HG03045 (cell line): ENCODE results near the gene WDR59.
"Not testable (repeated sequence)": the region's sequence is repeated elsewhere in the genome, so short reads cannot be mapped to it uniquely, and the experiment has no call there.

ENCODE experiments used
- ATAC-seq: cut with Tn5 transposase; IDR thresholded peaks from one replicate; pipeline ENCODE4 v1.9.1; 2021; ENCODE audit warnings: mild to moderate bottlenecking, moderate library complexity; ENCODE audit not compliant: unreplicated experiment

WDR59 gene

DNA sequence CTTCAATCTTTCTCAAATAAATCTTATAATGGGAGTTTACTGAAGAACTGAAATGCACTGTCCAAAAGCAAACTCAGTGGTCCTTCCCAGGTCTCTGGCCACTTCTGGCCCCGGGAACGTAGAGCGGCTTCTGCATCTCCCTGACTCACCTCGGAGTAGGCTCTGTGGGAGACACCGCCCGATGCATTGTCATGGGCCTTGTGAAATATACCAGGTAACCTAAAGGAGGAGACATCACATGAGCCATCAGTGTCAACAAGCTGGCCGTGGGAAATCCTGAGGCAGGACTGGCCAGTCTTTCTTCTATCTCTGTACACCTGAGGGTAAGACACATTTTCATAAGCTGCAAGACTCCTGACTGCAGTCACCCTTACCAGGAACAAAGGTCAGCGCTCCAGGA, 76.2 kb downstream of the WDR59 start:
- ATAC-seq = not testable (repeated sequence)

DNA sequence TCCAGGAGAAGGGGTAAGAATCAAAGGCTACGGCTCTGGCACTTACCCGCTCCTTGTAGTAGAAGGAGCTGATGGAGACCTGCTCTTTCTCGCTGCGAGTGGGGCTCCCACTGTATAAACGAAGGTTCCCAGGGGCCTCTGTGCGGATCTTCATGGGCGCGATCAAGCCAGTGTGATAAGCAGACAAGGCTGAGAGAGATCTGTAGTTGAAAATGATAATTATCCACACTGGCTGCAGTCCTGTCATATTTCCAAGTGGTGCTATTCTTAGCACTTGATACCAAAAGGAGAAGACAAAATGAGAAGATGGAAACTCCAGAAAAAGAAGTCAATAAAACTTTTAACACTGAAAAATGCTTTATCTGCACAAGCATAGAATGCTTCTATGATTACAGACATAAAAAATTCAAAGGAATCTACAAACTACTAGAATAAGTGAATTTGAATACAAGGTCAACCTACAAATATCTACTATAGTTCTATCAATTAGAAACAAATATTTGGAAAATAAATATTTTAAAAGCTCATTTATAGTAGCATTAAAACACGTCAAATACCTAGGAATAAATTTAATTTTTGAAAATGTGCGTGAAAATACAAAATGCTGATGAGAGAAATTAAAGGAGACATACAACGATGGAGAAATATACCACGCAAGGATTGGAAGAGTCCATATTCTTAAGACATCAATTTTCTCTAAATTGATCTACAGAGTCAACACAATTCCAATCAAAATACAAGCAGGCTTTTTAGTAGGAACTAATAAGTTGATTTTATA, 80.8 kb downstream of the WDR59 start:
- ATAC-seq = no peak

DNA sequence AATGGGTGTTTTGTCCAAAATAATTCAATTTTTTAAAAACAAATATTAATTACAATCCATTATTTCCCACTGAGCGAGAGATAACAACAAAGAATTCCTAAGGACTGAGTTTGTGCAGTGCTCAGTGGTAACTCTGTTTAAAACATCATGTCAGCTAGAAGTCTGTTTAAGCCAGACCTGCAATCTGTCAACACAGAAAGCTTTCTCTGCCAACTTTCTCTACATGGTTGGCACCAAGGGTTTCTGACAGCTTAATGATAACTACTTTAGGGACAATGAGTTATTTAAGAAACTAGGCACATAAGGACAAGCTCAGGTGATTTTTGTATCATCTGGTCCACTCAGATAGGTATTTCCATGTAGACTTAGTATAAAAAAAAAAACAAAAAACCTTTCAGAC, 81.8 kb downstream of the WDR59 start:
- ATAC-seq = no peak

DNA sequence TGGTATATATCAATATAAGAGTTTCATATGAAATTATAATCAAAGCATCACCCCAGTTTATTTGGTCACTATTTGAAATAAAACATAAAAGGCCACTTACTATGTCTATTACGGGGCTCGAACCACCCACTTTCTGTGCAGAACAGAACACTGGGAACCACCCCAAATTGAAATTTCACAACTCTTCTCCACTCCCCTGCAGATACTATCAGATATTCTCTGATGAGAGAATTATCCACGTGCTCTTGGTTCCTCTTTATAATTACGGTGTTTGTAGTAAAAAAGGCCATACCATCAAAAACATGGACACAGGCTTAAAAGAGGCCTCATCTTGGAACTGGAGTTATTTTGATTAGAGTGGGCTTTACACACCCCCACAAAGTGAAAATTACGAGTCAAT, 82.8 kb downstream of the WDR59 start:
- no peak for ATAC-seq

DNA sequence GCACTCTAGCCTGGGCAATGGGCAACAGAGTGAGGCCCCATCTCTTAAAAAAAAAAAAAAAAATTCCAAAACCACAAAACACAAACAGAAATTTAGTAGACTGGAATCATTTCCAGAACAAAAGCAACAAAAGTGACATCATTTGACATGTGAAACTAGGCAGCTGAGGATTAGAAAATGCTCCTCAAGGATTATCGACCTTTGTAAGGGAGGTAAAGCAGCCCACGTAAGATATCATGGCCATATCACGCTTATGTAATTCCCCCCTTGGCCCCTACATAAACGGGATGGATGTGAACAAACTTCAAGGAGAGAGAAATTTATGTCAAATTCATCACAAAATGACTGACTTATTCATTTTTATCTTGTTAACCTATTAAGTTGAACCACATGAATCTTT, 83.3 kb downstream of the WDR59 start:
- no peak for ATAC-seq

DNA sequence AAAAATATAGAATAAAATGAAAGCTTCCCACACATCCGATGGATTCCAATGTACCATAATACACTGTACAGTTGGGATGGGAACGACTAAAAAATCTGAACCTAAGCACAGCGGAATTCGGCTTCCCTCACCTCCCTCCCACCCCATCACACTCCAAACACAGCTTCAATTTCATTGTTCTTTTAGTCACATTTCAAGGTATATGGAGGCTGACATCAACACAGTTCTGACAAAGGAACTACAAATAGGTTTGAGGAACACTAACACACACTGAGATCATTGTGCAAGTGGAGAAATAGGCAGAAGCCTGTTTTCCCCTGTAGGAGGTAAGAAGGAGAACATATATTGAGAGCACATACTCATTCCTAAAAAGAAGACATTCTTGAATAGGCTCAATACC, 85.1 kb downstream of the WDR59 start:
- no peak for ATAC-seq

DNA sequence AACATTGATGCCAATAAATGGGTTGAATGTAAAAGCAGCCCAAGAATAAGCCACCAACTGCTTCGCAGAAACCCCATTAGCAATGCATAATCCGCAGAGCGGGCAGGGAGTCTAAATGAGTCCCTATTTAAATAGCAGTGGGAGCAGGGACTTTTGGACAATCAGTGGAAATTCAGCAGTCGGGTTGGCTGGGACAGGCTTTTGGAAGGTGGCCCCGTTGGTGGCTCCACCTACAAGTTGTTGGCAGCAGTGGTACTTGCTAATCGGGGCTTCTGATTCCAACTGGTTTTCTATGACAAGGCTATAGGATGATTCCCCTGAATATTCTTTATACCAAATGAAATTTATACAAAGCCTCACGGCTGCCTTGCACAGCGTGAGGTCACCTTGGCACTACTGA, 86.3 kb downstream of the WDR59 start:
- no peak for ATAC-seq

DNA sequence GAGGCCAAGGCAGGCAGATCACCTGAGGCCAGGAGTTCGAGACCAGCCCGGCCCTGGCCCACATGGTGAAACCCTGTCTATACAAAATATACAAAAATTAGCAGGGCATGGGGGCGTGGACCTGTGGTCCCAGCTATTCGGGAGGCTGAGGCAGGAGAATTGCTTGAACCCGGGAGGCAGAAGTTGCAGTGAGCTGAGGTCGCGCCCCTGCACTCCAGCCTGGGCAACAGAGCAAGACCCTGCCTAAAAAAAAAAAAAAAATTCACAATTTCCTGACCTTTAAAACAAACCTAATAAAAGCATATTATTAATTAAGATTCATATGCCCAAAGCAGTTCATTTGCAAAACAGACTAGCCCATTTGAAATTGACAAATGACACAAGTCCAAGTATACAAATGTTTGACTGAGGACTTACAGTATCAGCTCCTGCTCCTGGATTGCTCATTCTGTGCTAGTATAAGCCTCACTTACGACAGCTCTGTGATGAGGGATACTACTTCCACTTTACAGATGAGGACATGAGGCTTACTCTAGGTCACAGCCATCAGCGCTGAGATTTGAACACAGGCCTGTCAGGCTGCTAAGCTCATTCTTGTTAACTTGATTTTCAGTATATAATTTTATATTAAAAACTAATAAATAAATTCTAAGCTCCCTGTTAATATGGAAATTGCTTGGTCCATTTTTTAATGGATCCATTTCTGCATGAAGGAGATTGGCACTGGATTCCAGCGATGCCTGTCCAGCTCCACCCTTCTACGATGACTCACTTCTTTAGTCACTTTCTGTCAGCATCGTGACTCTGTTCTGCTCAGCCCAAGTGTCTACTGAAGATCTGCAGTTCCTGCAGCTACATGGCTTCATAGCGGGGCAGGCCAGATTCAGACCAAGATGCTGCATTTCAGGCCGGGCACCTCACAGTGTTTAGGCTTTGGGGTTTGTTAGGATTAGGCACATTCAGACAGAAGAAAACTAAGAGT, 88.2 kb downstream of the WDR59 start:
- ATAC-seq = no peak

DNA sequence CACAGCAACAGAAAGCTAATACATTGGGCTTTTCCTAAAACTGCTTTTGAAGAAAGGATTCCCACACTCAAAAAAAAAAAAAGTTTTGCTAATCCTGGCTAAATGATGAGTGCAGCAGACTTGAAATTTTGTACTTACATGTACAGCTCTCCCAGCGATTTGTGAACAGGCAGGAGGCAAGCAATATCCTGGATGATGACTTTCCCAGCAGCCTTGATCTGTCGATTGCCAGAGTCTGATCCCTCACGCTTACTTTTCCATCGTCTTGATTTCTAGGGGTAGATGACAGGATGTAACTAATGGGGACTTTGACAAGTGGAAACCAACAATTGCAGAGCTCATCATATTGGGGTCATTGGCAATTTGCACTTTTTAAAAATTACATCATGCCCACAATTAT, 91.4 kb downstream of the WDR59 start:
- no peak for ATAC-seq

DNA sequence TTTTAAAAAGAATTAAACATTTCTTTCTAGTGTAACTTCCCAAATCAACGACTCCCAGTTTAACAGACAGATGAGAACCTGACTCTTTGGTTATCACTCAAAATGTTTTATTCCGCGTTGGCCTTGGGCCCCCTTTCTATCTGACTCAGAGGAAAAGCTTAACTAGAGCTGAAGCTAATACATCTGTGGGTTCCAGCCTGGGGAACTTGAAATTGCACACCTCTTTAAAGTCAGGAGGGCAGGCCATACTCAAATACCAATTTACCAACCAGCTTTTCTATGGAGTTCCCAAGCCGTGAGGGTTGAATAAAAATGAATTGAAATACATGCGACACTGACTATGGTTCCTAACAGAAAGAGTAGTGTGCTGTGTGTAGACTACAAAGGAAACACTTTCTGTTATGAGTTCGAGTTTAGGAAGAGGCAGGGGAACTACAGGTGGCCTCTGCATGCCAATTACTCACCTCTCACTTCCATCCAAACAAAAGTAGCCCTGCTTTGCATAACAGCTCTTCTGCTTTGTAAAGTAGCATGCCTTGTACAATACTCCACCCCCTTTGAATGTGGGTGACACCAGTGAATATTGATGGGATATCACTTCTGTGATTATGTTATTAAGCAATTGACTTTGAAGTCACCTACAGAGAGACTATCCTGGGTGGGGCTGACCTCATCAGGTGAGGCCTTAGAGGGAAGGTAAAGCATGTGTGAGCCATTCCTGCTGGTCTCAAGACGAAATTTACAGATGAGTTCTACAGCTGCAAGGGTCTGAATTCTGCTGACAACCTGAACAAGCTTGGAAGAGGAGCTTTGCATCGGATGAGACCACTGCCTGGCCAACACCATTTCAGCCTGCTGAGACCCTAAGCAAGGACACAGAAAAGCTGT, 92.1 kb downstream of the WDR59 start:
- peak; percentile 90 for ATAC-seq

DNA sequence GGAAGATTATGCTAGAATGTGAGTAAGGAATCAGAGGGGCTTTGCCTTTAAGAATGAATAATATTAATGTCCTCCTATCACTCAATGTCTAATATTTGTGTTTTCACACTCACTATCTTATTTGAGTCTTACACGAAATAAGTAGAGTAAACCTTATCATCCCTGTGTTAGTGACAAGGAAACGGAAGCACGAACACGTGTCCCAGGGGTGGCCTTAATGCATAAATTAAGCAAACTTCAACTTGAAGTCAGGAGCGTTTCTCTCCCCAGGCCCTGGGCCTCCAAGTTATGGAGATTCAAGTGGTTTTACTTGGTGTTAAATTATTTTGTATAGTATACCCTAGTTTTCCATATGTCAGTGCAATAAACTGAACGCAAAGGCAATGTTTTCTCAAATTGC, 96.0 kb downstream of the WDR59 start:
- ATAC-seq = no peak

DNA sequence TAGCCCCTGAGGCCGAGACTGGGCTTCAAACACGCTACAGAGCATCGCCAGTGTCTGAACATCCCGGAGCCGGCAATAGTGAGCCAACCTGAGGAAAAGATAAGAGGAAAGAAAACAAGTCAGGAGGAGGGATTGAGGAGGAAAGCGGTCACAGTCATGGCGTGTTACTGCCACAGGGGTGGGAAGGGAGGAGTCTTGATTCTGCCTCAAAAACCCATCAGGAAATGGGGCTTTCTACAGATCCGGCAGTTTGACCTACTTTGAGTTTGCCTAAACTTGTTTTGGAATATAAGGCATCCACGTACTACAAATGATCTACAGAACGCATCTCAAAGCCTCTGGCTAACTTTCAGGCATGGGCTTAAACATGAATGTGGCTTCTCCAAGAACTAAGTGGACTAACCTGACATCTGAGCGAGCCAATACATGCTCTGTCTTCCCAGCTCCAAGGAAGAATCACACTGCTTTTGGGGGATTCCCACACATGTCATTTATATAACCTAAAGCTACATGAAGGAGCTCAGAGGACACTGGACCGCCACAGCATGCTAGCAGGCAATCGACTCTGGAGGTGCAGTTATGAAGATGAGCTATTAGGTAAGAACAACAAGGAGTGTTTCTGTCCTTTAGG, 96.6 kb downstream of the WDR59 start:
- no peak for ATAC-seq

DNA sequence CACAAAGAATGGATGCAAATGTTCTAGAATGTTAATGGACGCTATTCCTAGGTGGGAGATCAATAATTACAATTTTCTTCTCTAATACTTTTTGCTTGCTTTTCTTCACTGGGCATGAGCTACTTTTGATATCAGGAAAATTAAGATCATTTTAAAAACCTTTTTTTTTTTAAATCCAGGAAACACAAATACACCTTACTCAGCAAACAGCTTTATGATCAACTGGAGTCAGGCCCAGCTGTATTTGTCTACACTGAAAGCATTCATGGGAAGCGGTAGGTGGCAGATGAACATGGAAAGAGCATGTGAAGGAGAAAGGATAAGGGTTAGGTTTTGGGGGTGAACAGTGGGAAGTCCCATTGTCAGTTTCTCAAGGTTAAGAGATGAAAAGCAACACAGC, 97.8 kb downstream of the WDR59 start:
- ATAC-seq = no peak

DNA sequence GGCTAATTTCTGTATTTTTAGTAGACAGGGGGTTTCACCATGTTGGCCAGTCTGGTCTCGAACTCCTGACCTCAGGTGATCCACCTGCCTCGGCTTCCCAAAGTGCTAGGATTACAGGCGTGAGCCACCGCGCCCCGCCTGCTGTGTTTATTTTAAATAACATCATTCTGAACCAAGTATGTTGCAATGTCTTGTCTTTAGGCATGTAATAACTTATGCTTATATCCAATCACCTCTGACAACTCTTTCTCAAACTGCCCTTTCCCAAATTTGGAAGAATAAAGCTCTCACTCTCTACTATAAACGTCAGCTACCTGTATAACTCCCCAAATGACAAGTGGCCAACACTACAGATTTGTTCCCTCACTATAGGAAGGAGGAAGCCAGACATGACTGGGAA, 107.2 kb downstream of the WDR59 start:
- no peak for ATAC-seq

DNA sequence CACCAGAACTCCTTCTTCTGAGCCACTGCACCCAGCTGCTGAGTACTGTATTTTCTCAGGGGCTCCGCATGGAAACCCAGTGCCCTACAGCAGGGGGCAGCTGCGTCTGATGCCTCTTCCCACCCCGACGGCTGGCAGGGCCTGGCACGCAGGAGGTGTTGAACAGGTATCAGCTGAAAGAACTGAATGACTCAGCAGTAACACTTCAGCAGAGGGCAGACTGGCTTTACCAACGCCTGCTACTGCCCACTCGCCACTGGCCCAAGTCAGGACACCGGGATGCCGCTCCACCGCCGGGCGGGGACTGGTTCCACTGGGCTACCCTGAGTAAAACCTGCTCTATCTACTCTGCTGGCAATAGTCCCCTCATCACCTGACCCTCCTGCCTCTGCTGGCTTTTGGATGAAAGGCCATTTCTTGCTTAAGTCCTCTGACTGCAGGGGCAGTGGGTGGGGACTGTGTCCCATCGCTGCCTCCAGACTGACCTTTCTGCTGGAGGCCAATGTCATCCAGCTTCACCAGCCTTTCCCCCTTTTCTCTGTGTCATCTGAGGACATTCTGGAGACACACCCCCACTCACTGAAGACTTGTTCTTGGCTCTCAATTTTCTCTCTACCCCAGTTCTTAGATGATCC, 109.9 kb downstream of the WDR59 start:
- ATAC-seq = no peak

DNA sequence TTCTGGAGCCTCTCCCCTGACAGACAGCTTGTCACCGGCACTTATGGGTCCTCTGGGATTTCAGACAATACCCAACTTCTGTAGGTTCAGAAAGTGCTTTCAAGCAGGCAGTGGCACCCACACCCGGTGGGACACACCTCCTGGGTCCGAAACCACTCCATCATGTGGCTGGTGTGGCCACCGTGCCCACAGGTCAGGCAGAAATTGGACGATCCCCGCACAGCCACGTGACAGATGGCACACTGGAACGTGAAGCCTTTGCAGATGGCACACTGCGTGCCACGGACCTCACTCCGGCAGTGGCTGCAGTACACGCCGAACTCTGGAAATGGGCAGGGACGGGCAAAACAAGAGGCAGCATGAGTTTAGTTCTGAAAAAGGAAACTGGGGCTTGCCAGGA, 110.8 kb downstream of the WDR59 start:
- ATAC-seq = no peak

DNA sequence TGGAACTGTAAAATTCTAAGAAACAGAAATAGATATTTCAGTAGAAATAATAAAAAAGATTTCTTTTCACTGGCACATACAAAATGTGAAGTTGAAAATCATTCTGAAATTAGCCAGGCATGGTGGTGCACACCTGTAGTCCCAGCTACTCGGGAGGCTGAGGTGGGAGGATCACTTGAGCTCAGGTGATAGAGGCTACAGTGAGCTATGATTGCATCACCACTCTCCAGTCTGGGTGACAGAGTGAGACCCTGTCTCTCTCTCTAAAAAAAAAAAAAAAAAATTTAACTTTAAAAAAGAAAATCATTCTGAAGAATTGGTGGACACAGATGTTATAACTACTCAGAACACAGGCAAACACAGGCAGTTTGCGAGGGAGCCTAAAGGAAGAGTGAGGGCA, 112.6 kb downstream of the WDR59 start:
- no peak for ATAC-seq

DNA sequence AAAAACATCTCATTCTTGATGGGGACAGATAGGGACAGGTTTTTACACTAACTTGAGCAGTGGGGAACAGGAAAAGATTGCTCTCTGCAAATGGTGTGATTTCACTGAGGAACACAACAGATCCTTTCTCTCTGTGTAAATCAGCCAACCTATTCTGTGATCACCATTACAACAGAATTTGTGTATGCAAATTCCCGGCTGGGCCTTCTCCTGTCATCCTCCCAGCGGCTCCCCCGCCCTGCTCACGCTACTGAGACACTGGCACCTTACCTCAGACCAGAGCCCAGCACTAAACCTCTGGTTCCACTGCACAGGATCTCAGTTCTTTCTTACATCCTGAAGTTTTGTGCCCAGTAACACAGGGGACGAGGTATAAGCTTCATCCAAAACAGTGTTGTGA, 113.3 kb downstream of the WDR59 start:
- no peak for ATAC-seq

DNA sequence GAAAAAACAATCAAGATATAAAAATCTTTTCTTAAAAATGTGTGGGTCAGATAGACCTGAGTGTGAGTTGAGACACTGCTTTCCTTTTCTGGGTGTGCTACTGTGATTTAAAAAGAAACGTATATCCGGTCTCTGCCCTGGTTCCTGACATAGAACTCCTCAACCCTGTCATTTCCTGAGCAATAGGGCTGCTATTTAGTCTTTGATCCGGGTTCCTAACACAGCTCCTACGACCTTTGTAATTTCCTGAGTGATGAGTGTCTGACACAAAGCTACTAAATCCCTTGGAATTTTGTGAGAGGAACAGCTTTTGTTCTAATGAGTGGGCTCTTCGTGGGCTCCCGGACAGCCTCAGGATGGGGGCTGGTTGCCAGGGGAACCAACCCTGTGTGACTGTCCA, 116.4 kb downstream of the WDR59 start:
- no peak for ATAC-seq

DNA sequence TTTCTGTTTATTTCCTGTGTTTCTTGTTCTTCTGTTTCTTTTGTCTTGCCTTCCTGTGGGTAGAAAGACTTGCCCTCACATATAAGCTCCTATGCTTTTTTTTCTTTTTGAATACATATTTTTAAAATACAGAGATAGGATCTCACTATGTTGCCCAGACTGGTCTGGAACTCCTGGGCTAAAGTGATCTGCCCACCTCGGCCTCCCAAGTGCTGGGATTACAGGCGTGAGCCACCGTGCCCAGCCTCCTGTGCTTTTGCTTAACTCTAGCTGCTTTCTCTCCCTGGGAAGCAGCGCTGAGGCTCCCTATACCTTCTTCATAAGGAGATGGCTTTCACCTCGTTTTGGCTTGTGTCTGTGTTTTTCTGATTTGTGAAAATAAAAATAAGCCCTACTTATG, 116.9 kb downstream of the WDR59 start:
- no peak for ATAC-seq
